GM19193 (cell line): Measurements from ENCODE around the gene CTDSP2.

Experiments
- POLR2A ChIP-seq: IDR thresholded peaks from 4 replicates; pipeline ENCODE4 v1.6.1; 2011; ENCODE audit not compliant: insufficient read depth, insufficient read length; ENCODE audit errors: extremely low read depth

The CTDSP2 gene

GRCh38 chr12:57887631-57888408 is 41.3 kb upstream of the CTDSP2 start:
- TF ChIP-seq POLR2A: no peak

GRCh38 chr12:57886542-57886941 is 40.0 kb upstream of the CTDSP2 start:
- no peak for TF ChIP-seq POLR2A

- no peak for TF ChIP-seq POLR2A
Observed at GRCh38 chr12:57885207-57885606, 38.7 kb upstream of the CTDSP2 start.

DNA sequence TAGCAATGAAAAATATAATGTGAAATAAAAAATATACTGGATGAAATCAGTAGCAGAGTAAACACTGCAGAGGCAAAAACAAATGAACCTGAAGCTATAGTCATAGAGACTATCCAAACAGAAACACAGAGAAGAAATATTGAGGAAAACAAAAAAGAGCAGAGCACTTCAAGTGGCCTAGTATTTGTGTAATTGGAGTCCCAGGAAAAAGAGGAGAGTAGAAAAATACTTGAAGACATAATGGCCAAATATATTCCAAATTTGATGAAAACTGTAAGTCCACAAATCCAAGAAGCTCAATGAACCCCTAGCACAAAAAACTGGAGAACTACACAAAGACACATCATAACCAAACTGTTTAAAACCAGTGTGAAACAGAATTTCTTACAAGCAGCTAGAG is 37.2 kb upstream of the CTDSP2 start:
- no peak for TF ChIP-seq POLR2A

DNA sequence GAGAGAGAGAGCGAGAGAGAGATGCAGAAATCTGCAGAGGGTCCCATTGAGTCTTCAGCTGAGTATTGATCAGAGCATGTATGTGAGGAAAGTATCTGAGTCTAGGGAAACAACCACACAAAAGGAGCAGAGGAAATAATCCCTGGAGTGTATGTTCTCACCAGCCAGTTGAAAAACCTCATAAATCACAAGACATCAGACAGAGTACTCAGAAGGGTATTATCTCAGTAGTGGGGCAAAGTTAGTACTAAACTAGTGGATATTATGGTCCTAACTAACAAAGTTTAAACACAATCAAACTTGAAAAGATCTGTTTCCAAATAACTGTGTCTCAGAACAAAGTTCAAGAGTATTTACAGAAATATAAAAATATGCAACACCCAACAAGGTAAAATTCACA is 36.5 kb upstream of the CTDSP2 start:
- no peak for TF ChIP-seq POLR2A

- TF ChIP-seq POLR2A: no peak
Observed at GRCh38 chr12:57882575-57882974, 36.0 kb upstream of the CTDSP2 start.

GRCh38 chr12:57881475-57881874 is 34.9 kb upstream of the CTDSP2 start:
- TF ChIP-seq POLR2A: no peak

DNA sequence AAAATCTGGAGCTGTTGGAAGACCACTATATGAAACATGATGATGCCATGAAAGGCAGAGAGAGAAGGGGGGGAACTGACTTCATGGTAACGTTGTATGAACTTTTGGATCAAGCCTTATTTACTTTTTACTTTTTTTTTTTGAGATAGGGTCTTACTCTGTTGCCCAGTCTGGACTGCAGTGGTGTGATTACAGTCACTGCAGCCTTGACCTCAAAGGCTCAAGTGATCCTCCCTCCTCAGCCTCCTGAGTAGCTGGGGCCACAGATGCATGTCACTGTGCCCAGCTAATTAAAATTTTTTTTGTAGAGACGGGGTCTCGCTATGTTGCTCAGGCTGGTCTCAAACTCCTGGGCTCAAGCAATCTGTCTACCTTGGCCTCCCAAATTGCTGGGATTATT is 31.3 kb upstream of the CTDSP2 start:
- TF ChIP-seq POLR2A: no peak

- TF ChIP-seq POLR2A: no peak
Observed at GRCh38 chr12:57875753-57876547, 29.4 kb upstream of the CTDSP2 start.

GRCh38 chr12:57874166-57875108 is 27.9 kb upstream of the CTDSP2 start:
- TF ChIP-seq POLR2A: no peak

DNA sequence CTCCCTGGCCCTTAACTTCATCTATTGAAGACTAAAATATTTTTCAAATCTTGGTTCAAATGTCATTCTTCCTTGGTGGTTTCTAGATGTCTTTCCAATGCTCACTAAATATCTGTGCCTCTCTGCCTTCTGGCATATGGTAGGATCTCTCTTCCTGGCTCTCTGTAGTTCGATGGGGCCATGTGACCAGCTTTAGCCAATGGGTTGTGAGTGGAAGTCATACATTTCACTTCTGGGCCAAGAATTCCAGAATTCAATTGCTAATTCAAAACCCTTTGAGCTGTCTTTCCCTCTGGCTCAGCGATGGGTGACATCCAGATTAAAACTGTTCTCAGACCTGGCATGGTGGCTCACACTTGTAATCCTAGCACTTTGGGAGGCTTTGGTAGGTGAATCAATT is 25.8 kb upstream of the CTDSP2 start:
- TF ChIP-seq POLR2A: no peak

DNA sequence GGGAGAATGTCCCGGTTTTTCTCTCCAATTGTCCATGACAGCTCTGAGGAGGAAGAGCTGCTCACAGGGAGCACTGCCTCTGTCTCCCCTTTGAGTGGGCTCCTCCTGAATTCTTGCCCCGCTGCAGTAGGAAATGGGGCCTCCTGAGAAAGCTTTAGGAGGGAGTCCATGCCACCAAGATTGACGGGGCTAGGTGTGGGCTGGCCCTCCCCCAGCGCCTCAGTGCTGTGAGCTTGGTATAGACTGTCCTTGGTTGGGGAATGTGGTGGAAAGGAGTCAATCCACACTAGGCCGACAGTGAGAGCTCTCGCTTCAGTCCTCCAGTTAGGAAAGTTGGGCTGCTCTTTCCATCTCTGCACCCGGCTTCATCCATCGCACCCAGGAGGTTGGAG is 23.4 kb upstream of the CTDSP2 start:
- no peak for TF ChIP-seq POLR2A

GRCh38 chr12:57869298-57869926 is 22.9 kb upstream of the CTDSP2 start:
- no peak for TF ChIP-seq POLR2A

DNA sequence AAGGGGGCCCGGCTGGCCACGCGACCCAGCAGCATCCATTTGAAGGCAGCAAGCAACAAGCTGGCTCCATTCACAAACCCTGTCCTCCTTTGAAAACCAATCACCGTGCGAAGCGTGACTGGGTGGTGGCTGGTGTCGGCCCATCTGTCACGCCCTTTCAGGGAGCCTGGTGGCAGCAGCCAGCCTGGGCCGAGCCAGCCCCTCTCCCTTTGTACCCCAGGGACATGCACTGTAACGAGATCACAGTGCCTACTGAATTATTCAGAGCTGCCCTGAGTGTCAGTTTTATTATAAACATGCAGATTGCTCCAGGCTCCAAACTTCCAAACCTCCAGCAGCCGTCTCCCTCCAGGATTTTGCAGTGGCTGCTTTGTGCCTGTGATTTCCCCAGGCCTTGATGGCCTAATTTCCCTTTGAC is 22.3 kb upstream of the CTDSP2 start:
- no peak for TF ChIP-seq POLR2A
